Epithelial cell of proximal tubule (primary cell): ENCODE data around the gene PLEKHG4B. TPM values are rescaled to one million over a fixed set of nuclear protein-coding genes. Genes with fewer than 3 reads are reported as not detected.

Source experiments
- DNase-seq: peaks from one replicate; pipeline ENCODE4 v3.0.0-alpha.2; 2011; ENCODE audit warnings: low read depth
- H3K4me3 ChIP-seq: 2 replicates; pipeline ENCODE4 v1.5.1; 2011; ENCODE audit warnings: low read depth, mild to moderate bottlenecking, low read length
- total RNA-seq: library from RNA; depleted of rRNA; stranded (reverse); fragments of >200 nt; gene quantifications from 2 replicates; pipeline ENCODE4 v1.2.3, GENCODE V29; 2015
- TF ChIP-seq, protein P1 (sequence below): conservative IDR thresholded peaks from 2 replicates; pipeline ENCODE4 v1.5.1; 2012; ENCODE audit warnings: low read depth, mild to moderate bottlenecking, low read length

The PLEKHG4B gene
- total RNA-seq, 1 donor from 2014 or later, result 3.5 TPM

DNA sequence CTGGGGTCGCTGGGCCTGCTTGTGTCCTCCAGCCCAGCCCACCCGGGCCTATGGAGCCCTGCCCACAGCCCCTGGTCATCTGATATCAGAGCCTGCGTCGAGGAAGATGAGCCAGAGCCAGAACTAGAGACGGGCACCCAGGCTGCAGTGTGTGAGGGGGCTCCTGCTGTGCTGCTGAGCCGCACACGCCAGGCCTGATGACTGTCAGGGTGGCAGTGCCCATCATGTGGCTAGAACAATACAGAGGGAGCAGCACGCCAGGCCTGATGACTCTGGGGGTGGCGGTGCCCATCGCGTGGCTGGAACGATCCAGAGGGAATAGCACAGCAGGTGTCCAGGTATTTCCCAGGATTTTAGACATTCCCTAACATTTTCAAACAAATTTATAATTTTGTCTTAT lies 90.2 kb downstream of the PLEKHG4B start:
- TF ChIP-seq, protein P1, sequence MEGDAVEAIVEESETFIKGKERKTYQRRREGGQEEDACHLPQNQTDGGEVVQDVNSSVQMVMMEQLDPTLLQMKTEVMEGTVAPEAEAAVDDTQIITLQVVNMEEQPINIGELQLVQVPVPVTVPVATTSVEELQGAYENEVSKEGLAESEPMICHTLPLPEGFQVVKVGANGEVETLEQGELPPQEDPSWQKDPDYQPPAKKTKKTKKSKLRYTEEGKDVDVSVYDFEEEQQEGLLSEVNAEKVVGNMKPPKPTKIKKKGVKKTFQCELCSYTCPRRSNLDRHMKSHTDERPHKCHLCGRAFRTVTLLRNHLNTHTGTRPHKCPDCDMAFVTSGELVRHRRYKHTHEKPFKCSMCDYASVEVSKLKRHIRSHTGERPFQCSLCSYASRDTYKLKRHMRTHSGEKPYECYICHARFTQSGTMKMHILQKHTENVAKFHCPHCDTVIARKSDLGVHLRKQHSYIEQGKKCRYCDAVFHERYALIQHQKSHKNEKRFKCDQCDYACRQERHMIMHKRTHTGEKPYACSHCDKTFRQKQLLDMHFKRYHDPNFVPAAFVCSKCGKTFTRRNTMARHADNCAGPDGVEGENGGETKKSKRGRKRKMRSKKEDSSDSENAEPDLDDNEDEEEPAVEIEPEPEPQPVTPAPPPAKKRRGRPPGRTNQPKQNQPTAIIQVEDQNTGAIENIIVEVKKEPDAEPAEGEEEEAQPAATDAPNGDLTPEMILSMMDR, result no peak
- no peak for DNase-seq
- no peak overlapping the region for H3K4me3 ChIP-seq

DNA sequence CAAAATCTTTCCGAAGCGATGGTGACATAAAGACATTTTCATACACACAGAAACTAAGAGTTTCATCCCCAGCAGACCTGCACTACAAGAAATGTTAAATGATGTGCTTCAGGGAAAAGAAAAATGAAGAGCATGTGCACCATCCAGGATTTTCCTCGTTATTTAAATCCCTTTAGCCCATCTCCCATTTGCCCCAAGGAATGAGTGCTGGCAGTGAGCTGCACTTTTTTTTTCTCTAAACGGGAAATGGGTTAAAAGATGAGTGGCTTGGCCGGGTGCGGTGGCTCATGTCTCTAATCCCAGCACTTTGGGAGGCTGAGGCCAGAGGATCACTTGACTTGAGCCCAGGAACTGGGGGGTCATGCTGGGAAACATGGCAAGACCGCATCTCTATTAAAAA lies 92.5 kb downstream of the PLEKHG4B start:
- DNase-seq, result no peak
- no peak overlapping the region for H3K4me3 ChIP-seq
- TF ChIP-seq, protein P1, result no peak

DNA sequence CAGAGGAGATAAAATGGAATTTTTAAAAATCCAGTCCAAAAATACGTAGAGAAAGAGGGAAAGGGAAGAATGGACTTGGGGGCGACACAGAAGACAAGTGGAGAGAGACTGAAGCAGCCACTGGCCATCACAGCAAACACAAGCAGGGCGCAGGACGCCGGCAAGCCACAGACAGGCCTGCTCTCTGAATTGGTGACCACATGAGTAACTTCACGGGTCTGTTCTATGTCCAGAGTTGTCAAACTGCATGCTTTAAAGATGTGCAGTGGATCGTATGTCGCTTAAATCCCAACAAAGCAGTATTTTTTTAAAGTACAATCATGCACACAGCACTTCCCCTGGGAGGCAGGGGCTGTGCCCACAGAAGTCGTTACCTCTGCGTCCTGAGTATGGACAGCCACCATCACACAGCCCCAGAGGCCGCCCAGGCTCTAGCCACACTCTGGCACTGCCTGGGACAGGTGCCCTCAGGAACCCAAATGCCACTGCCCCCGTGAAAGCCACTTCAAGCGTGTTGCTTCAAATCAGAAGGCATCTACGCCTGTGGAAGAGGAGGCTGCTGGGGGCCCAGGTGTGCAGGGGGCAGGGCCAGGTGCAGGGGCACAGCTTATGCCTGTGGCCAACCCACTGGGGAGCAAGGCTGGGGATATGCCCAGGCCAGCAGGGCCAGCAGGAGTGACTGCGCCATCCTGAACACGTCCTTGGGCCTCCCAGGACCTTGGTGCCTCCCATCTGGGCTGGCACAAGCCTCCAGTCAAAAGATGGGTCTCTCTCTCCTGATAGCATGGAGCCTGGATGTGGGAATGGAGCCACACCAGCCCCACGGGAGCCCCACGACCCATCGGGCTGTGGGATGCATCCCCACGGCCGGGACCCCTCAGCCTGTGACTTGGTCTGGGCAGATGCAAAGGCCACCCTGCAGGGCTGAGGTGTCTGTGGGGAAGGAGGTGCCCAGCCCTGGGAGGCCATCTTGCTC lies 93.4 kb downstream of the PLEKHG4B start:
- no peak for DNase-seq
- TF ChIP-seq, protein P1, result no peak
- H3K4me3 ChIP-seq, result no peak overlapping the region

DNA sequence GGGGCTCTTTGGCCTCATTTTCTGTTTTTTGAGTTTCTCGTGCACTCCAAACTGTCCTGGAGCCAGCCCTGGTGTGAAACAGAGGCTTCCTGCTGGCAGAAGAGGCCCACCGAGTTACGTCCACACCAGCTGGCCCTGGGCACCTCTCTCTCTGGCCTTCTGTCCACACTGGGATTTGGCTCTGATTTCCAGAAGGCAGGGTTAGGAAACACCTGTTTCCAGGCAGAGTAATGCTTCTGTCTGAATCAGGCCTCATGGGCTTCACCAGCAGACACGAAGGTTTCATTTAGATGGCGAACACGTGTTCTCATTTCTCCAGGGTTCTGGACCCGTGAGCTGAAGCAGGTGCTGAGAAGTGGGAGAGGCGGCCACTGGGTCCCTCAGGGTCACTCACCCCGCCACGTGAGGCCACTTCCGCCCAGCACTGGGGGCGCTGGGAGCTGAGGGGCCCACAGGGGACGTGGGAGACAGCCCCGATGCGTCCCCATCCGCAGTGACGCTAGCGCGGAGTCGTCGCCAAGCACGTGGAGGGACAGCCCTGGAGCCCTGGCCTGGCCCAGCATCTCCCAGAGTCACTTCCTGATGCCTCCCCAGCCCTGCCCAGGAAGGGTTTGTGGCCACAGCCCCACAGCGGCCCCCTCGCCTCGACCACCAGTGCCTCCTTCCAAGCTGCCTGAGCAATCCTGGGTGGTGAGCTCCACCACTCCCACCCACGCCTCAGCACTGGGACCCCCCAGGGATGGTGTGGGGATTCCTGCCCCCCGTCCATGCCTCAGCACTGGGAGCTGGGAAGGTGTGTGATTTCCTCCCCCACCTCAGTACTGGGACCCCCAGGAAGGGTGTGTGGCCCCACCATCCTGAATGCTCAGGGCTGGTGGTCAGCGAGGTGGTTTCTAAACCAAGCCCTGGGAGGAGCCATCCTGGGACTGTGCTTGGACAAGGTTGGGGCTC lies 94.4 kb downstream of the PLEKHG4B start:
- DNase-seq, result no peak

DNA sequence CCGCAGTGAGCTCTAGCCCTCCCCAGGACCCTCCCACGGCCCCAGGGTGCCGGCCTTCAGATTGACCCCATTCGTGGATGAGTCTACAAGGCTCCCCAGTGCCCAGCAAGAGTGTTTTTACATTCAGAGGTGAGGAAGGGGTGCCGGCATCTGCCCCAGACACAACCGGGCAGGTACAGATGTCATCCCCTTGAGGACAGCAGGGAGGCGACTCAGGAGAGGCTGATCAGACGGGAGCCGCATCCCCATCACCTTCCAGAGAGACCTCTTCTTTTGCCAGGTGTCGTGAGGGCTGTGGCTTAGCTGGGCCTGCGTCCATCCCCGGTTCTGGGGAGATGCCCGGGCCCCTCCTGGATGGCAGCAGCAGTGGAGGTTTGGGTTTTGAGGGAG lies 95.1 kb downstream of the PLEKHG4B start:
- H3K4me3 ChIP-seq, result no peak overlapping the region
- no peak for DNase-seq
- TF ChIP-seq, protein P1, result no peak

More for the DNA sequence above, 94.4 kb downstream of the PLEKHG4B start:
- TF ChIP-seq, protein P1, result no peak
- H3K4me3 ChIP-seq, result no peak overlapping the region

DNA sequence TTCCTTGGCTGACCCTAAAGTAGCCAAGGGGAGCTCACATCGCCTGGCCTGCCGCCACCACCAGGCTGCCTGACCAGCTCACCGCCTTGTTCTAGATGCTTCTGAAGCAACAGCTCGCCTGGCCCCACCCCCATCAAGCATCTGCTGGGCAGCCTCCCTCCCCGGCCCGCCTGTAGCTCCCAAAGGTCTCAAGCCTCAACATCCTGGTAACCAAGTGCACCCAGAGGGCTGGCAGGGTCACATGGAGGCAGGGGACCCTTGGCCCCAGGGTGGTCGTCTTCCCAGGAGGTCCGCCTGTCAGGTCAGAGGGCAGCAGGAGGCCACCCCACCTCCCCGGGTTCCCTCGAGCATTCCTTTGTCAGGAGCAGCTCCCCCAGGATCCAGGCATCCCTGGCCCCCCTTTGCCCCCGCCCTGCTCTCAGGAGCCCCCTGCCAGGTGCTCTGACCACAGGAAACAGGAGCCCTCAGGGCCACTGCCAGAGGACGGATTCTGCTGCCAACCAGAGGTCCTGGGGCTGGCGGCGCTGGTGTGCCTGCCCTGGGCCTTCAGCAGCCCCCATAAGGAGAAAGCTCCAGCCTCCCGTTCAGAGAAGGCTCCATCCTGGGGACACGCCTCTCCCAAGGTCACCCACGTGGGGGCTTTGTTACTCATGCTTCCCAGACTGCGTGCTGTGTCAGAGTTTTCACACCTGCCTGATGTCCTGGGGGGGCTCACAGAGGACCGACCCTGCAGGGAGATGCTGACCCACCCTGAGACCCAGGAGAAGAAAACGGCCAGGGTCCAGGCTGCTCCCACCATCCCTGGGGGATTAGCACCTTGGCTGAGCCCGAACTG lies 95.9 kb downstream of the PLEKHG4B start:
- no peak for DNase-seq
- TF ChIP-seq, protein P1, result no peak
- H3K4me3 ChIP-seq, result peak overlapping the region; percentile 36
